ENCODE measurements around the gene SNX8.
"Not testable (repeated sequence)": the region's sequence is repeated elsewhere in the genome, so short reads cannot be mapped to it uniquely, and the experiment has no call there.

Gene SNX8

DNA sequence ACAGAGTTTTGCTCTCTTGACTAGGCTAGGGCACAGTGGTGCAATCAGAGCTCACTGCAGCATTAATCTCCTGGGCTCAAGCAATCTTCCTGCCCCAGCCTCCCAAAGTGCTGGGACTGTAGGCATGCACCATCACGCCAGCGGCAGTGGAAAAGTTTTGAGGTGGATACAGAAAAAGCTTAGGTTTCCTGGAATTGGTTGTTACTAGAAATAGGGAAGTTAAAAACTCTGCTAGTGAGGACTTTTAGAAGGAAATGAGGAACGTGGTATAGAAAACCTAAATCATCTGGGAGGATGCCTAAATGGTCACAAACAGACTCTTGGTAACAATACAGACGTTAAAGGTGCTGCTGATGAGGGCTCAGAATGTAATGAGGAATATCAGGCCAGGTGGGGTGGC lies 10.9 kb upstream of the SNX8 start:
- DNase-seq: no peak

DNA sequence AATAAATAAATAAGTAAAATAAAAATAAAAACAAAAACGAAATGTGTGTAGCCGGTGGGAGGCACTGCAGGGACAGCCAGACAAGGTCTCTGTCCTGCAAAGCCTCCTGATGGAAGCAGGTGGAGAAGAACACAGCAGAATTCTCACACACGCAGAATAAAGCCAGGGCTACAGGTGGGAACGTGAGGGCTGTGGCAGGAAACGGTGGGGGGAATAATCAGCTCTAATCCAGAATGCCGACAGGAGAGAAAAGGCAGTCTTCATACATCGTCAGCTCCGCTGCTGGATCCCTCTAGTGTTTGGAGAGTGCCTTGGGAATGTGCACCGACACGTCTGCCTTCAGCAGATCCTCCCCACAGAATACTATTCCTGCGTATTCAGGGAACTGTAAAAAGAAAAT lies 6.8 kb upstream of the SNX8 start:
- no peak for DNase-seq

DNA sequence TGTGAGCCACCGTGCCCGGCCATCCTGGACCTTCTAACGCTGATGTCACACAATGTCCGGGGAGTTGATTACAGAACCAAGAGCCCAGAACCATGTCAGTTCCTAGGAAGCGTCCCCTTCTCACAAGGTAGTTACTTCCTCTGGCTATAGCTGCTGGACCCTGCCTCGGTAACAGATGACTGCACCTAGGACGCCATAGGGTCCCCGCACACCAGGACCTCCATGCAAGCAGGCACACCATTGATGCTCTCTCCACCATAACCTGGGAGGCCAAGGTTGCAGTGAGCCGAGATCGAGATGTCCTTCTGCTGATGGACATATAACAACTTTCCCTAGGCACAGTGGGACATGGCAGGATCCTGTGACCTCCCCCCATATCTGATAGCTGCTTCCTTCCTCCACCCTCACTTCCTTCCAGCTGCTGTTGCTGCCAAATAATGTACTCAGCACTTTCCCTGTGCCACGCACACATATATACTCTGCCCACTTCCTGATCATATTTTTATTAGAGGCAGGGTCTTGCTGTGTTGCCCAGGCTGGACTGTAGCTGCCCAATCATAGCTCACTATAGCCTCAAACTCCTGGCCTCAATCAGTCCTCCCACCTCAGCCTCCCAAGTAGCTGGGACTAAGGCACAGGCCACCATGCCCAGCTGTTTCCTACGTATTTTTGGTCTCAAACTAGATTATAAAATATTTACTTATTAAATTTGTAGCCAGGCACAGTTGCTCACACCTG lies 3.5 kb upstream of the SNX8 start:
- DNase-seq: no peak

DNA sequence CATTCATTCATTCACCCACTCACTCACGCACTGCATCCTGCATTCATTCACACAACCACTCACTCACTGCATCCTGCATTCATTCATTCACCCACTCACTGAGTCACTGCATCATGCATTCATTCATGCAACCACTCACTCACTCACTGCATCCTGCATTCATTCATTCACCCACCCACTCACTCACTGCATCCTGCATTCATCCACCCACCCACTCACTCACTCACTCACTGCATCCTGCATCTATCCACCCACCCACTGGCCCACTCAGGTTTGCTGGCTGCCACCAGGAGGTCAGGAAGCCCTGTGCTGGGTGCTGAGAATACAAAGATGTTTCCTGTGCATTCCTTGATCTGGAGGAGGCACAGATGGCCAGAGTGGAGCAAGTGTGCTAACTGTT lies 2.3 kb upstream of the SNX8 start:
- DNase-seq: no peak

DNA sequence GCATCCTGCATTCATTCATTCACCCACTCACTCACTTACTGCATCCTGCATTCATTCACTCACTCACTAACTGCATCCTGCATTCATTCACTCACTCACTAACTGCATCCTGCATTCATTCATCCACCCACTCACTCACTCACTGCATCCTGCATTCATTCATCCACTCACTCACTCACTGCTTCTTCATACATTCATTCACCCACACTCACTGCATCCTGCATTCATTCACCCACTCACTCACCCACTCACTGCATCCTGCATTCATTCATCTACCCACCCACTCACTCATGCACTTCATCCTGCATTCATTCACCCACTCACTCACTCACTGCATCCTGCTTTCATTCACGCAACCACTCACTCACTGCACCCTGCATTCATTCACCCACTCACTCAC lies 1.5 kb upstream of the SNX8 start:
- no peak for DNase-seq

DNA sequence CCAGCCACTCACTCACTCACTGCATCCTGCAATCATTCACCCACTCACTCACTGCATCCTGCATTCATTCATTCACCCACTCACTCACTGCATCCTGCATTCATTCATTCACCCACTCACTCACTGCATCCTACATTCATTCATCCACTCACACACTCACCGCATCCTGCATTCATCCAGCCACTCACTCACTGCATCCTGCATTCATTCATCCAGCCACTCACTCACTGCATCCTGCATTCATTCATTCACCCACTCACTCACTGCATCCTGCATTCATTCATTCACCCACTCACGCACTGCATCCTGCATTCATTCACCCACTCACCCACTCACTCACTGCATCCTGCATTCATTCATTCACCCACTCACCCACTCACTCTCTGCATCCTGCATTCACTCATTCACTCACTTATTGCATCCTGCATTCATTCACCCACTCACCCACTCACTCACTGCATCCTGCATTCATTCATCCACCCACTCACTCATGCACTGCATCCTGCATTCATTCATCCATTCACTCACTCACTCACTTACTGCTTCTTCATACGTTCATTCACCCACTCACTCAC lies 802 bp upstream of the SNX8 start:
- DNase-seq: not testable (repeated sequence)

DNA sequence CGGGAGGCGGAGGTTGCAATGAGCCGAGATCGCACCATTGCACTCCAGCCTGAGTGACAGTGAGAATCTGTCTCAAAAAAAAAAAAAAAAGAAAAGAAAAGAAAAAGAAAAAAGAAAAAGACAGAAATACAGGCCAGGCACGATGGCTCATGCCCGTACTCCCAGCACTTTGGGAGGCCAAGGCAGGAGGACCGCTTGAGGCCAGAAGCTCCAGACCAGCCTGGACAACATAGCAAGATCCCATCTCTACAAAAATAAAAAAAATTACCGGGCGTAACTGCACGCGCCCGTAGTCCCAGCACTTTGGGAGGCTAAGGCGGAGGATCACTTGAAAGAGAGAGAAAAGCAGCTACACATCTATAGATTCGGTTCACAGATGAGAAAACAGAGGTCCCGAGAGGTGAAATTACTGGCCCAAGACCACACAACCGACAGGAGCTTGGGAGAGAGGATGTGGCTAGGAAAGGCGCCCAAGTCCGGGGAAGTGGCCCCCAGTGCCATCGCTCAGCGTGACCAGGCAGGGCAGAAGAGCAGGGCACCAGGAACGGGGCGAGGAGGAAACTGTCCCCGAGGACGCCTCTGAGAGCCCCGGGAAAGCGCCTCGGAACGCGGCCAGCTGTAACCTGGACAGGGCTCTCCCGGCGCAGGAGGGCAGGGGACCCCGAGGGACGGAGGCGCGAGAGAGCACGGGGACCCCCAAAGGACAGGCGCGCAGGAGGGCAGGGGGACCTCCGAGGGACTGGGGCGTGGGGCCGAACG lies 612 bp downstream of the SNX8 start:
- DNase-seq: no peak

DNA sequence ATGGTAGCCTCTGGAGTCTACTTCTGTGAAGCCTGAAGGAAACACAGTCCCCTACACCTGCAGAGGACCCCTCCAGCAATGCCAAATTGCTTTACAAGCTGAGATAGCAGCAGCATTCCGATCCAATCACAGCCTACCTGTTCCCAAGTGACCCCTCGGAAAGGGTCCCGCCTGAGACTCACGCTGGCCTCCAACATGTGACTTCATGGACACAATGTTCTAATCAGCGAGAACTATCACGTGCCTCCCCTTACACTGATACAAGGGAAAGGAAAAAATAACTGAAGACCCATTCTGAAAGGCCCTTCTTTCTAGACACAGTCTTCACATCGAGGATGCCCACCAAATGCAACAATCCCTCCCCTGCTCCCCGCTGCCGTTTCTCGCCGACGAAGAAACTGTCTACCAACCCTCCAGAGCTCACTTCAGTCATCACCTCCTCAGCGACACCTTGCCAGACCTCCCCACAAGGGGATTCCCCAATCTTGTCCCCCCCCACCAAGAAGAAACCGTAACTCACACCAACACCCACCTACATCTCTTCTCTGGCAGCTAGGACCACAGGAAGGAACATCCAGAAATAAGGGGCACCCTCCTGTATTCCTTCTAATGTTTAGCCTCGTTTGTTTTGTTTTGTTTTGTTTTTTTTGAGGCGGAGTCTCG lies 1.8 kb downstream of the SNX8 start:
- DNase-seq: no peak

DNA sequence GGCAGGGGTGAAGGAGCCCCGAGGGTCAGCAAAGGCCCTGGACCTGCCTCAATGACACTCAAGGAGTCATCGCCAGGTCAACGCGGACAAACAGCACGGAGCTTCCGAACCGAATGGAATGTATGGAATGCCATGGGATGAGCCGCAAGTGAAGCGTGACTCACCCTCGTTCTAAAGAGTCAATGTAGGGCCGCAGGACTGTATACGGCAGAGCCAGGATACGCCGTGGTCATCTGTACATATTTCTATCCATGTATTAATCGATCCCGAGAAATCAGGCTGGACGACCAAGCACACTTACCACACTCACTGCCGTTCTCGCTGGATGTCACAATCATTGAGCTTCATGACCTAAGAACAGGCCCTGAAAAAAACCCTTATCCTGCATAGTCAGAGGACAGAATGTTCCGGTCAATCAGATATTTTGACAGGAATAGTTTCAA lies 4.3 kb downstream of the SNX8 start:
- no peak for DNase-seq

DNA sequence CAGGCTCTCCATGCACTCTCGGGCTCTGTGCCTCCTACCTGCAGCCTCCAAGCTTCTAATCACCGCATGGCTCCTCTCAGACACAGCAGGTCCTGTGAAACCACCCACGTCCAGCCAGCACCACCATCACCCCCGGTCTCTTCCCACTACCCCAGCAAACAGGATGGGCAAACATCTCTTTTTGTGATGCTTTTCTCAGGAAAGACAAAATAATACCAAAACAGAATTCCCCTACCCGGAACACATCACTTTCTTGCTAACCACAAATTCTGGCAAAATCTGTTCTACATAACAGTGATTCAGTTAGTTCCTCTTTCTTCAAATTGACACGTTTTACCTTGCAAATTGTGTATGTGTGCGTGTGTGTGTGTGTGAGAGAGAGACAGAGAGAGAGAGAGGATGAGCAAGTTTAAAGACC lies 6.5 kb downstream of the SNX8 start:
- no peak for DNase-seq

DNA sequence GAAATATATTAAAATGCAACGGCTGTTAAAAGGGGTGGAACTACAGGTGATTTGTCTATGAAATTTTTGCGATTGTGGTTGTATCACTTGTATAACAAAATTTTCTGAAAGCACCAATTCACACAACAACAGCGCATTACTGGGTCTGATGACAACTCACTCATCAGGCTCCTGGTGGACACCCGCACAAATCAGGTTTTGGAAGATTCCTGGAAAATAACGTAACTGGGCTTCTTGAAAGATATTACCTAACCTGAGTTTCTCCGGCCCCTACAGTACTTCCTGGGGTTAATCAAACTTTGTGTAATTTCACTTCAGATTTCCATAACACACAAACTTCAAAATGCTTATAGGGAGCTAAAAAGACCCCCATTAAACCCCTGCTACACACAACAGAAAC lies 7.6 kb downstream of the SNX8 start:
- no peak for DNase-seq

DNA sequence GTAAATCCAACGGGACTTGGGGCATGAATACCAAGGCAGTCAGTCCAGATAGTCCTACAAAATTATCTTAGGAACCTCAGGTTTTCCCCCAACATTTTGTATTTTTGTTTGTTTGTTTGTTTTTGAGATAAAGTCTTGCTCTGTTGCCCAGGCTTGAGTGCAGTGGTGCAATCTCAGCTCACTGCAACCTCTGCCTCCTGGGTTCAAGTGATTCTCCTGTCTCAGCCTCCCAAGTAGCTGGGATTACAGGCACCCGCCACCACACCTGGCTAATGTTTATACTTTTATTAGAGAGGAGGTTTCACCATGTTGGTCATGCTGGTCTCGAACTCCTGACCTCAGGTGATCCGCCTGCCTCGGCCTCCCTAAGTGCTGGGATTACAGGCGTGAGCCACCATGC lies 9.0 kb downstream of the SNX8 start:
- DNase-seq: not testable (repeated sequence)

DNA sequence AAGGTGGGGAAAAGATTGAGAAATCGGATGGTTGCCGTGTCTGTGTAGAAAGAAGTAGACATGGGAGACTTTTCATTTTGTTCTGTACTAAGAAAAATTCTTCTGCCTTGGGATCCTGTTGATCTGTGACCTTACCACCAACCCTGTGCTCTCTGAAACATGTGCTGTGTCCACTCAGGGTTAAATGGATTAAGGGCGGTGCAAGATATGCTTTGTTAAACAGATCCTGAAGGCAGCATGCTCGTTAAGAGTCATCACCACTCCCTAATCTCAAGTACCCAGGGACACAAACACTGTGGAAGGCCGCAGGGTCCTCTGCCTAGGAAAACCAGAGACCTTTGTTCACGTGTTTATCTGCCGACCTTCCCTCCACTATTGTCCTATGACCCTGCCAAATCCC lies 10.7 kb downstream of the SNX8 start:
- DNase-seq: not testable (repeated sequence)

DNA sequence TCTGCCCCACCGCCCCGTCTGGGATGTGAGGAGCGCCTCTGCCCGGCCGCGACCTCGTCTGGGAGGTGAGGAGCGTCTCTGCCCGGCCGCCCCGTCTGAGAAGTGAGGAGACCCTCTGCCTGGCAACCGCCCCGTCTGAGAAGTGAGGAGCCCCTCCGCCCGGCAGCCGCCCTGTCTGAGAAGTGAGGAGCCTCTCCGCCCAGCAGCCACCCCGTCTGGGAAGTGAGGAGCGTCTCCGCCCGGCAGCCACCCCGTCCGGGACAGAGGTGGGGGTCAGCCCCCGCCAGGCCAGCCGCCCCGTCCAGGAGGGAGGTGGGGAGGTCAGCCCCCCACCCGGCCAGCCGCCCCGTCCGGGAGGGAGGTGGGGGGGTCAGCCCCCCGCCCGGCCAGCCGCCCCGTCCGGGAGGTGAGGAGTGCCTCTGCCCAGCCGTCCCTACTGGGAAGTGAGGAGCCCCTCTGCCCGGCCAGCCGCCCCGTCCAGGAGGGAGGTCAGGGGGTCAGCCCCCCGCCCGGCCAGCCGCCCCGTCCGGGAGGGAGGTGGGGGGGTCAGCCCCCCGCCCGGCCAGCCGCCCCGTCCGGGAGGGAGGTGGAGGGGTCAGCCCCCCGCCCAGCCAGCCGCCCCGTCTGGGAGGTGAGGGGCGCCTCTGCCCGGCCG lies 11.4 kb downstream of the SNX8 start:
- DNase-seq: not testable (repeated sequence)

DNA sequence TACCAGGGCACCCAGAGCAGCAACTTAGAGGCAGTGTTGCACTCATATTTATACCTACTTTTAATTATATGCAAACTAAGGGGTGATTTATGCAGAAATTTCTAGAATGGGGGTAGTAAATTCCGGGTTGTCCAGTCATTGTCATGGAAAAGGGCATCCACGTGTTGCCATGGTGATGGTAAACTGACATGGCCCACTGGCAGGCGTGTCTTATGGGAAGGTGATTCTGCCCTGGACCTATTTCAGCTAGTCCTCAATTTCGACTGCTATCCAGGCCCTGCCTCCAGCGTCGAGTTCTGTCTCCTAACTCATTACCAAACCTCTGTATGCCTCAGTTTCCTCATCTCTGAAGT lies 12.8 kb downstream of the SNX8 start:
- no peak for DNase-seq

DNA sequence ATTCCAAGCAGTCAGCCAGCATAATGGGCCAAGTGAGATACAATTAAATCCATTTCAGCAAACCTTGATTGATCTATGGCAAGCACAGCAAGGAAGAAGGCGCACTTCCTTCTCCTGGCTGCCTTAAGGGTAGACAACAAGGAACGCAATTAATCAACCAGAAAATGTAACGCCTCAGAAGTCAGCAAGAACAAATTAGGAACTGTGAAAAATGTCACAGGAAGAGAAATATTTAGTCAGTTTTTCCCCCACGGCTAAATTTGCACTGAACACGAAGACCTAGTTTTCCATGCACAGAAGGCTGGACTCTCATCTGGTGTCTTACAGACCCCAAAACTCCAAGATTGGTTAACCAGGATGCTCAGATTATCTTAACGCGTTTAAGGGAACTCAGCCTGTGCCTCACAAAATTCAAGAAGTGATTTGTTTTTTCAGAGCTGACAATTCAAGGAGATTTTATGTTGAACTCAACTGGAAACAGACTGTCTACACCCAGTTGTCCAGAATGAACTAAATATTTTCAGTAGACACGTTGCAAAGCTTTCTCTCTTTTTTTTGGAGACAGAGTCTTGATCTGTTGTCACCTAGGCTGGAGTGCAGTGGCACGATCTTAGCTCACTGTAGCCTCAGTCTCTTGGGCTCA lies 14.2 kb downstream of the SNX8 start:
- no peak for DNase-seq

DNA sequence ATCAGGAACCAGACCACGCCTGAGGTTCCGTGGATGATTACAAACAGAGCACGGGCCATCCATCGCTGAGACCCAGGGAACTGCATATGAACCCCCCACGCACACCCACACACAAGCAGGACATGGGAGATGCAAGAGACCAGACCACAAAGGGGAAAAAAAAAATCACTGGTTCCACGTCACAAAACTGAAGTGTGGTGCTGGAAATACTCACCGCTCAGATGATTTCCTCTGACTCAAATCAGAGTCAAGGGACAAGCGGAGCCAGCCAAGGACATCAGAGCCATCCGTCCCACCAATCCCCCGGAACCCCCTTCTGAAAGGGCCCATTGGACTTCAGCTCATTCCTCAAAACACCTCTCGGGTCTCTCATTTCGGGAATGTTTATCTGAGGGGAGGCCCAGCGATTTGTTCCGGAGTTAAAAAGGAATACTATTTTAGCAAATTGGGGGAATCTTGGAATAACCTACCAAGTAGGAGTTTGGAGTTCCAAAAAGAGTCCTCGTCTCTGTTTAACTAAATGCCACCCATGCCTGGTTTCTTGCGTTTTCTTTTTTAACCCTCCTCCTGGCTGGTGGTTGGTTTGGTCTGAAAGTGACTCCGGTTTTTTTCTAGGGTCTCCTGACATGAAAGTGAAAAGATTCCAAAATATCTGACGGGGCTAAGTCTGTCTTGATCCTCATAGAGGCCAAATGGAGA lies 15.0 kb downstream of the SNX8 start:
- DNase-seq: no peak

DNA sequence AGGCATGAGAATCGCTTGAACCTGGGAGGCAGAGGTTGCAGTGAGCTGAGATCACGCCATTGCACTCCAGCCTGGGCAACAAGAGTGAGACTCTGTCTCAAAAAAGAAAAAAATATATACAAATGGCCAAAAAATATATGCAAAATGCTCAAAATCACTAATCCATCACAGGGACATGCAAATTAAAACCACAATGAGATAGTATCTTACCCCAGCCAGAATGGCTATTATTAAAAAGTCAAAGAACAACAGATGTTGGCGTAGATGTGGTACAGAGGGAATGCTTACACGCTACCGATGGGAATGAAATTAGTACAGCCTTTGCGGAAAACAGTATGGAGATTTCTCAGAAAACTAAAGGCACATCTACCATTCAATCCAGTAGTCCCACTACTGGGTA lies 17.4 kb downstream of the SNX8 start:
- DNase-seq: no peak

DNA sequence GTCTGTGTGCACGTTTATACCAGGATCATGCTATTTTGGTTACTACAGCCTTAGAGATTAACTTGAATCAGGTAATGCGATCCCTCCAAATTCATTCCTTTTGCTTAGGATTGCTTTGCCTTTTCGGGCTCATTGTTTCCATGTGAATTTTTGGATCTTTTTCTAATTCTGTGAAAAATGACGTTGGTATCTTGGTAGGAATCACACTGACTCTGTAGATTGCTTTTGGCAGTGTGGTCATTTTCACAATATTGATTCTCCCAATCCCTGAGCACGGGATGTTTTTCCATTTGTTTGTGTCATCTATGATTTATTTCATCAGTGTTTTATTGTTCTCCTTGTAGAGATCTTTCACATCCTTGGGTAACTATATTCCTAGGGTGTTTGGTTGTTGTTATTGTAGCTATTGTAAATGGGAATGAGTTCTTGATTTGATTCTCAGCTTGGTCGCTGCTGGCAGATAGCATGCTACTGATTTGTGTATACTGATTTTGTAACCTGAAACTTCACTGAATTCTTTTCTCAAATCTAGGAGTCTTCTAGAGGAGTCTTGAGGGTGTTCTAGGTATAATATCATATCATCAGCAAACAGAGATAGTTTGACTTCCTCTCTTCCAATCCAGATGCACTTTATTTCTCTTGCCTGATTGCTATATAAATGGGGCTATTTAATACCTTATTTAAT lies 18.2 kb downstream of the SNX8 start:
- DNase-seq: no peak

DNA sequence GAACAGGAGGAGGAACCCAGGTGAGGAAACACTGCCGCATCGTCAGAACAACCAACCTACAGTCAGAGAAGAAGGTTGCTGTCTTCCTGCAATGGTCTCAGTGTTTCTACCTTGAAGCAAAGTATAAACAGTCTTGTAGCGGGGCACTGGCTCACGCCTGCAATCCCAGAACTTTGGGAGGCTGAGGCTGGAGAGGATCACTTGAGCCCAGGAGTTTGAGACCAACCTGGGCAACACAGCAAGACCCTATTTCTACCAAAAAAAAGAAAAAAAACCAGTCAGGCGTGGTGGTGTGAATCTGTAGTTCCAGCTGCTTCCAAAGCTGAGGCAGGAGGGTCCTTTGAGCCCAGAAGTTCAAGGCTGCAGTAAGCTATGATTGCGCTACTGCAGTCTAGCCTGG lies 23.4 kb downstream of the SNX8 start:
- DNase-seq: no peak

DNA sequence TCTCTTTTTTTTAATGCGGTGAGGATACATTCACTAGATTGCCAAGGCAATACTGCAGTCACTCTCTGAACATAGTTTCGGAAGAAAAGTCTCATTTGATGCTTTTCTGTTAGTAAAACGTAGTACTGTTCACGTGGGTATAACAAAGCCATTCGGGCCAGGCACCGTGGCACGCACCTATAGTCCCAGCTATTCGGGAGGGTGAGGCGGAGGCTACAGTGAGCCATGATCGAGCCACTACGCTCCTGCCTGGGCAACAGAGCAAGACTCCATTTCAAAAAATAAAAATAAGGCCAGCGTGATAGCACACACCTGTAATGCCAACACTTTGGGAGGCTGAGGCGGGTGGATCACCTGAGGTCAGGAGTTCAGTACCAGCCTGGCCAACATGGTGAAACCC lies 24.6 kb downstream of the SNX8 start:
- no peak for DNase-seq
